ENCODE results near the gene ANAPC10. TPM values are rescaled to one million over a fixed set of nuclear protein-coding genes. Genes with fewer than 3 reads are reported as not detected.
A peak's percentile ranks its signal among the peaks of the same experiment; 100 is the strongest.

ANAPC10 gene
- total RNA-seq, 2 experiments from 2014 or later: 28.6 to 29.1 TPM

DNA sequence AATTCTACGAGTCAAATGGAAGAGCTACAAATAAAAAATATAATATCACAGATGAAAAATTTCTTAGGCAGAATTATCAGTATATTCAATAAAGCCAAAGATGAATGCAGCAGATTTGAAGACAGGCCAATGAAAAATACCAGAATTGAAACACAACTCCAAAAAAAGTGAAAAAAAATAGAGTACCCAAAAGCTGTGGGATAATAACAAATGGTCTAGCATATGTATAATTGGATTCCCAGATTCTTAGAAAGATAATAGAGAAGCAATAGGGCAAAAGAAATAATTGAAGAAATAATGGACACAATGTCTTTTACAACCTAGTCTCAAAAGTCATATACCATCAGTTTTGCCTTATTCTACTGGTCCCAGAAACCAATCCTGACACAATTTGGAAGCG lies 4.4 kb downstream of the ANAPC10 start:
- H3K27me3 Mint-ChIP-seq: no peaks in the 10 kb centered on the region
- H3K9me3 Mint-ChIP-seq: peaks cover 5% of the 10 kb centered on the region
- peaks cover 19% of the 10 kb centered on the region for H3K4me1 Mint-ChIP-seq
- no peak for DNase-seq
- H3K27ac Mint-ChIP-seq: no peak overlapping the region
- H3K4me3 Mint-ChIP-seq: no peak overlapping the region
- peaks cover 49% of the 10 kb centered on the region for H3K36me3 Mint-ChIP-seq

DNA sequence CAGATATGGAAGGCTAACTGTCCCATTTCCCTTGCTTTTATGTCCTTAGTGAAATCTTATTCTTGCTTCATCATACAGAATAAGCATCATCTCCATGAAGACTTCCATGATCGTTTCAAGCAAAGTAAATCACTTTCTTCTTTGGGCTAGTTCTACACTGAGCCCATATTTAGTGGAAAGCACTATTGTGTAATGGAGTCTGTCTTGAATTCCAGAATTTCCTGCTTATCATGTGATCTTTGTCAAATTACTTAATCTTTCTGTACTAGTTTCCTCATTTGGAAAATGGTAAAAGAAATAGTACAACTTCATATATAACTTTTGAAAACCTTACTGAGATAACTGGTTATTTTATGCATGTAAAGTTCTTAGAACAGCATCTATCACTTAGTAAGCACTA lies 7.6 kb downstream of the ANAPC10 start:
- no peak overlapping the region for H3K4me3 Mint-ChIP-seq
- DNase-seq: no peak
- H3K4me1 Mint-ChIP-seq: peaks cover 16% of the 10 kb centered on the region
- H3K27me3 Mint-ChIP-seq: no peaks in the 10 kb centered on the region
- no peak overlapping the region for H3K27ac Mint-ChIP-seq
- peaks cover 60% of the 10 kb centered on the region for H3K36me3 Mint-ChIP-seq
- peaks cover 5% of the 10 kb centered on the region for H3K9me3 Mint-ChIP-seq

DNA sequence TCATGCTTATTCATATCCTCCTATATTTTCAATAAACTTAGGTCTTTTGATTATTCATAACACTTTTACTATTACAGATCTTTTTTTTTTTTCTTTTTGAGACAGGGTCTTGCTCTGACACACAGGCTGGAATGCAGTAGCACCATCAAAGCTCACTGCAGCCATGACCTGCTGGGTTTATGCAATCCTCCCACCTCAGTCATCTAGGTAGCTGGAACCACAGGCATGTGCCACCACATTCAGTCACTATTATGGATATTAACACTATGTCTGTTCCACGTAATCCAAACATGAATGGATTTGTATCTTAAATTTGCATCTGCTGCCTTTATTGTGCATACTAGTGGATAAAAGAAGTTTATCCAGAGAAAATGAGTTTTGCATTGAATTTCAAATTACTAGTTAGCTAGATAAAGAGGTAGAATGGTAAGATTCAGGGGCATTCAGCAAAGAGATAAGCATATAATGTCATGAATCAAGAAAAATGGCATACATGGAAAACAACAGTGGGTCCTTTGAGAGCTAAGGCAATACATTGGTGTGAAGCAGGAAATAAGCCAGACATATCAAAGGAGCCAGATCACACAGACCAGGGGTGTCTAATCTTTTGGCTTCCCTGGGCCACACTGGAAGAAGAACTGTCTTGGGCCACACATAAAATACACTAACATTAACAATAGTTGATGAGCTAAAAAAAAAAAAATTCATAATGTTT lies 13.9 kb downstream of the ANAPC10 start:
- peaks cover 11% of the 10 kb centered on the region for H3K4me1 Mint-ChIP-seq
- H3K36me3 Mint-ChIP-seq: peaks cover 39% of the 10 kb centered on the region
- H3K9me3 Mint-ChIP-seq: no peaks in the 10 kb centered on the region
- H3K27me3 Mint-ChIP-seq: no peaks in the 10 kb centered on the region
- H3K27ac Mint-ChIP-seq: no peak overlapping the region
- DNase-seq: no peak
- H3K4me3 Mint-ChIP-seq: no peak overlapping the region

DNA sequence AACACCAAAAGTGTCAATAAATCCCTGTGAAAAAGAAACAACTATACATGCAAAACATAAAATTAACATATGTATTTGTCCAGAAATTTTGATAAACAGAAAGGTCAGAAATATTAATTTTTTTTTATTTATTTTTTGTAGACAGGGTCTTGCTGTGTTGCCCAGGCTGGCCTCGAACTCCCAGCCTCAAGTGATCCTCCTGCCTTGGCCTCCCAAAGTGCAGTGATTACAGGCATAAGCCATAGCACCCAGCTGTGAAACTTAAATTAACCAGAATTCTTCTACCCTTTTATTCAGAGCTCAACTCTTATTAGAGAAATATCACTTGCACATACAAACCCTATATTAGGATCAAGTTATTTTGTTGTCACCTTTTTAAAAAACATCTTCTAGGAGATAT lies 16.2 kb downstream of the ANAPC10 start:
- Mint-ChIP-seq H3K4me1 (peaks cover 18% of the 10 kb centered on the region), H3K9me3 (peaks cover 7% of the 10 kb centered on the region), H3K27me3 (no peaks in the 10 kb centered on the region), H3K36me3 (peaks cover 46% of the 10 kb centered on the region), H3K27ac (no peak overlapping the region), H3K4me3 (no peak overlapping the region)
- no peak for DNase-seq

DNA sequence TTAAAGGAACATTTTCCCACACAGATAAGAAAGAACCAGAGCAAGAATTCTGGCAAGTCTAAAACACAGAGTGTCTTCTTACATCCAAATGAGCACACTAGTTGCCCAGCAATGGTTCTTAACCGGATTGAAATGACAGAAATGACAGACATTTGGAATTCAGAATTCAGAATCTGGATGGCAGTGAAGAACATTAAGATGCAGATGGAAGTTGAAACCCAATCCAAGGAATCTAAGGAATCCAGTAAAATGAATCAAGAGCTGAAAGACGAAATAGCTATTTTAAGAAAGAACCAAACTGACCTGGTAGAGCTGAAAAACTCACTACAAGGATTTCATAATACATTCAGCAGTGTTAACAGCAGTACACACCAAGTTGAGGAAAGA lies 21.5 kb downstream of the ANAPC10 start:
- DNase-seq: no peak
- no peak overlapping the region for H3K4me3 Mint-ChIP-seq
- peaks cover 42% of the 10 kb centered on the region for H3K36me3 Mint-ChIP-seq
- H3K27ac Mint-ChIP-seq: peak overlapping the region; percentile 74
- H3K4me1 Mint-ChIP-seq: peaks cover 29% of the 10 kb centered on the region
- H3K9me3 Mint-ChIP-seq: peaks cover 10% of the 10 kb centered on the region
- no peaks in the 10 kb centered on the region for H3K27me3 Mint-ChIP-seq

DNA sequence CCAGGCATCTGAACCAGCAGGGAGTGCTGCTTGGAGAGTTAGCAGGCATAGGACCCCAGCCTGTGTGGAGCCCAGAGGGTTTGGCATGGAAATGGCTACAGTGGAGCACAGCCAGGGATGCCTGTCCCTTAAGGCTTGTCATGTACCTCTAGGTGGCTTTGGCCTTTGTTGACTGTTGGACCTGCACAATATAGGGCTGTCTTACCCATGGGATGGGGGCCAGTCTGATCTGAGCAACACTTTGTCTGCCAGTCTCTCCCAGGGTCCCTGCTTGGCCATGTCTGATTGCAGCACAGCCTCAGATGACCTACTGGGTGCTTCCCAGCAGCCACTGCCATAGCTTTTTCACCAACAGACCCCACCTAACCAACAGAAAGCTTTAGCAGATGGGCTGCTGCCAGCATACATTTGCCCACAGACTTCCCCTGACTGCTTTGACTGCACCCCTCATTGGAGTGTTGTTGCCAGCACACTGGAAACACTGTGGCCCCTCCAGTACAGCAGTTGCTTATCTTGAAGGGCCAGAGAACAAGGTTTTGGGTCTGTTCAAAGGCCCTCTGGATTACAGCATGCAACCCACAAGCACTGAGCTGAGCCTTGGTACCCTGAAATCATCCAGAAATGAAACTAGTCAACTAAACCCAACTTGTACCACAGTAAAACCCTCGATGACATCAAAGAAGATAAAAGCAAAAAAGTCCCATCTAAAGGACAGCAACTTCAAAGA lies 22.1 kb downstream of the ANAPC10 start:
- H3K4me3 Mint-ChIP-seq: no peak overlapping the region
- H3K4me1 Mint-ChIP-seq: peaks cover 30% of the 10 kb centered on the region
- no peaks in the 10 kb centered on the region for H3K27me3 Mint-ChIP-seq
- no peak for DNase-seq
- peaks cover 10% of the 10 kb centered on the region for H3K9me3 Mint-ChIP-seq
- H3K27ac Mint-ChIP-seq: peak overlapping the region; percentile 74
- H3K36me3 Mint-ChIP-seq: peaks cover 42% of the 10 kb centered on the region

DNA sequence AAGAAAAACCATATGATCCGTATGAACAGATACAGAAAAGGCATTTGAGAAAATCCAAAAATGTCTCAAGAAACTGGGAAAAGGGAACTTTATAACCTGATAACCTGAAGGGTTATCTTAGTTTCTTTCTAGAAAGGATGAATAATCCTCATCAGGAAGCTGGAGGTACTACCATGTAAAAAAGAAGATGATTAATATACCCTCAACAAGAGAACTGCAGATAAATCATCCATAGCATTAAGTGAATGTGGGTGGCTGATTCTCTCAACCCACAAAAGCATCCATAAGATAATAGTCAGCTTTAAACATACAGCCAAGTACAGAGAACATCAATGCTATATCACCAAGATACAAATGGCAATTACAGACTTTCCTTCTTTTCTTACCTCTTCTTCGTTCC lies 26.4 kb downstream of the ANAPC10 start:
- peaks cover 2% of the 10 kb centered on the region for H3K9me3 Mint-ChIP-seq

DNA sequence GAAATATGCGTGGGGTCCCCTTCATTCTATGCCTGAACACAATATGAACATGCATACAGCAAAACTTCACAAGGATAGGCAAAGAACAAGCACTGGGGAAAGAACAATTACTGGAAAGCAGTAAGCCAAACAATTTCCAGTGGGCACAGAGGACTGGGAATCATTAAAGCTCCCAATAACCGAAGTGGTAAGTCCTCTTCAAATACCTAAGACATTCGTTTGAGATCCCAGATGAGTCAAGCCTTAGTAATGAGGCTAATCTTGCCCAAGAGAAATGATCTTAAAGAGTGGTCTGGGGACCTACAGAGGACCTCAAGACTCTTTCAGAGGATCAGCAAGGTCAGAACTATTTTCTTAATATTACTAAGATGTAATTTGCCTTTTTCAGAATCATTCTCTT lies 28.6 kb downstream of the ANAPC10 start:
- Mint-ChIP-seq H3K36me3 (no peaks in the 10 kb centered on the region), H3K4me1 (peaks cover 30% of the 10 kb centered on the region), H3K27ac (no peak overlapping the region), H3K4me3 (no peak overlapping the region), H3K27me3 (no peaks in the 10 kb centered on the region), H3K9me3 (no peaks in the 10 kb centered on the region)
- DNase-seq: no peak

More for the DNA sequence above, 26.4 kb downstream of the ANAPC10 start:
- Mint-ChIP-seq H3K36me3 (peaks cover 8% of the 10 kb centered on the region), H3K27me3 (no peaks in the 10 kb centered on the region), H3K4me1 (peaks cover 27% of the 10 kb centered on the region), H3K27ac (no peak overlapping the region), H3K4me3 (no peak overlapping the region)
- DNase-seq: no peak

DNA sequence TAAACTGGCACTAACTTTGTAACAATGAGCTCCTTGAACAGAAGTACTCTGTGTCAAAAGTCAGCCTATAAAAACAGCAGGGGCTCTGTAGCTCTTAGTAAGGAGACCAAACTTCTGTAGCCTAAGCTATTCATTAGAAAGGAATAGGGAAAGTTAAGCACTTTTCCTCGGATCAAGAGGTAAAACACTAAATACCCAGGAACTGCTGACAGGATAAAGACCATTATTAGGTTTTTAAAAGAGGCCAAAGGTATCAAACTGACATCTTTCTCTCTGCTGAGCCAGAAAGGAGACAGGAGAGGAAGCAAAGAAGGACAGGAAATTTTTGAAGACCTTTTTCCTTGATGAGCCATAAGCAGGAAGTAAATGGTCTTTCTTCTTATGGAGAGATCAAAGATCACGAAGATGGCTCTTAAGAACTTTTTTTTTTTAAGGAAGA lies 31.9 kb downstream of the ANAPC10 start:
- Mint-ChIP-seq H3K4me1 (peaks cover 25% of the 10 kb centered on the region), H3K9me3 (no peaks in the 10 kb centered on the region), H3K4me3 (no peak overlapping the region), H3K27me3 (no peaks in the 10 kb centered on the region), H3K27ac (no peak overlapping the region), H3K36me3 (peaks cover 5% of the 10 kb centered on the region)
- no peak for DNase-seq

DNA sequence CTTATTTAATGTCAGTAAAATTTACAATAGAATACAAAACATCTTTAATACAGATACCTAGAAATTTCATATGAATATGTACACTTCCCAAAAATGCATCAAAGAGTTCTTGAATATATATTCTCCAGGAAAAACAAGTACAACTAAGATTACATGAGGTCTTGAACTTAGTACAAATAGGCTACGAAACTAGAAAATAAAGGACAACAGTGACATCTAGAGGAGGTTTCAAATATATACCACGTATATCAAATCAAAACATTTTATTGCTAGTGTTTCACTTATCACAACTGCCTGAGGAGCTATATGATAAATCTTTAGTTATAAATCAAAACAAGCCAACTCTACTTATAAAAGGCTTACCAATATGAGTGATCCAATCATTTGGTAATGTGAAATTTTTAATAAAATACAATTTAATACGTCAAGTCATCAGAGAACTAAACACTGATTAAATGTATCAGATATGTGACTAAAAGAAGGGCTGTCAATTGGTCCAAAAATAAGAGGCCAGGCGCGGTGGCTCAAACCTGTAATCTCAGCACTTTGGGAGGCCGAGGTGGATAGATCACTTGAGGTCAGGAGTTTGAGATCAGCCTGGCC lies 36.6 kb downstream of the ANAPC10 start:
- Mint-ChIP-seq H3K27ac (no peak overlapping the region), H3K27me3 (no peaks in the 10 kb centered on the region), H3K4me1 (peaks cover 26% of the 10 kb centered on the region), H3K36me3 (peaks cover 5% of the 10 kb centered on the region), H3K9me3 (no peaks in the 10 kb centered on the region), H3K4me3 (no peak overlapping the region)
- DNase-seq: no peak

DNA sequence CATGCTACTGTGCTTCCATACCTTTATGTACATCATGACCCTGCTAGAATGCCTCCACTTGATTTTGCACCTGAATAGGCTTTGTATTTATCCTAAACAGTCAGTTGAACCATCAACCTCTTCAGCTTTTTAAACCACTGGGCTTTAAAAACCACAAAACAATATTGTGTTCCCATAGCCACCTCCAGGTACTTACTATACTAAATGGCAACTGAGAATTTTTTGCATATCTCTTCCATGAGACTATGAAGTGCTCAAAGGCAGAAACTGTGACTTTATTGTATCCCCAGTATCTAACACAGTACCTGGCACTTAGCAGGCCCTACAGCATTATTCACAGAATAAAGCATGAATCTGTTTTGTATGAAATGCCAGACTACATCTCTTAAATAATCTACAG lies 39.7 kb downstream of the ANAPC10 start:
- Mint-ChIP-seq H3K27ac (no peak overlapping the region), H3K27me3 (no peaks in the 10 kb centered on the region), H3K36me3 (peaks cover 15% of the 10 kb centered on the region), H3K4me1 (peaks cover 25% of the 10 kb centered on the region), H3K4me3 (no peak overlapping the region), H3K9me3 (no peaks in the 10 kb centered on the region)
- no peak for DNase-seq

DNA sequence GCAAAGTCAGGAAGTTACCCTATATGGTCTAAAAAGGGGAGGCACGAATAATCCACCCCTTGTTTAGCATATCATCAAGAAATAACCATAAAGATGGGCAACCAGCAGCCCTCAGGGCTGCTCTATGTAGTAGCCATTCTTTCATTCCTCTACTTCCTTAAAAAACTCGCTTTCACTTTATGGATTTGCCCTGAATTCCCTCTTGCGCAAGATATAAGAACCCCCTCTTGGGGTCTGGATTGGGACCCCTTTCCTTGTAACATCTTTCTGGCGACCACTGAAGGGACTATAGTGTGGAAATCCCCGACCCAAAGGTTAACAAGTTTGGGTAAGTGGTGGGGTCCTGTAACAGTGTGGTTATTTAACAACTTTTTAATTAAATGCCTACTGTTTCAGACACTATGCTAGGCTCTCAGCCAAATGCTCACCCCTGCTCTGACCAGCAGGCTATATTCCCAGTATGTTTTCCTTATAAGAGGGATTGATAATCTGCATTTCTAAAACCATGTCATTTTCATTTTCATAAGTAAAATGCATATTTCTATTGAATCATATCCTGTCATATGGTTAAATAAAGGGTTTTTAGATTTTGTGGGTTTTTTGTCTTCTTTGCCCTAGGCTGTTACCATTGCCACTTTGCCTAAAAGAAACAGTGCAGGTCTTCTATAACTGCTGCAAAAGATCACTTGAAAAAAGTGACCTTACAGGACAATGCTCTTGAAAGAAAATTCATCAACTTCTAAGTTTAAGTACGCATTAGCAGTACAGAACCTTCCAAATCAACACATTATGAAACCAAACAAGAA lies 41.5 kb downstream of the ANAPC10 start:
- H3K27me3 Mint-ChIP-seq: no peaks in the 10 kb centered on the region
- H3K4me3 Mint-ChIP-seq: peak overlapping the region; percentile 15
- no peak for DNase-seq
- H3K4me1 Mint-ChIP-seq: peaks cover 25% of the 10 kb centered on the region
- peaks cover 10% of the 10 kb centered on the region for H3K36me3 Mint-ChIP-seq
- H3K27ac Mint-ChIP-seq: peak overlapping the region; percentile 74
- no peaks in the 10 kb centered on the region for H3K9me3 Mint-ChIP-seq

DNA sequence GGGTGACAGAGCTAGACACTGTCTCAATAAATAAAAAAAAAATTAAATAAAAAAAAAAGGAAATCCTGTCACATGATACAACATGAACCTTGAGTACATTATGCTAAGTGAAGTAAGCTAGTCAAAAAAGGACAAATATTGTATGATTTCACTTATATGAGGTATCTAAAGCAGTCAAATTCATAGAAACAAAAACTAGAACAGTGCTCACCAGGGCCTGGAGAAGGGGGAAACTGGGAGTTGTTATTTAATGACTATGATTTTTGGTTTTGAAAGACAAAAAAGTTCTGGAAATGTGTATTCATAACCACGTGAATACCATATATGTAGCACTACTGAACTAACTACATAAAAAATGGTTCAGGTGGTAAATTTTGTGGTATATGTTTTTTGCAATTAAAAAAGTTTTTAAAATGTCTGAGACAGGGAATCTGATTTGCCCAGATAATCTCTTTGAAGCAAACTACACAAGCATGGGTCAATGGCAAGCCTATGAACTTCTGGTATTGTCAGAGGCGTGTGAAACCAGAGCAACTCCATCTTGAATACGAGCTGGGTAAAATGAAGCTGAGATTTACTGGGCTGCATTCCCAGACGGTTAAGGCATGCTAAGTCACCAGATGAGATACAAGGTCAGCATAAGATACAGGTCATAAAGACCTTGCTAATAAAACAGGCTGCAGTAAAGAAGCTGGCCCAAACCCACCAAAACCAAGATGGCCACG lies 42.3 kb downstream of the ANAPC10 start:
- Mint-ChIP-seq H3K9me3 (no peaks in the 10 kb centered on the region), H3K27me3 (no peaks in the 10 kb centered on the region), H3K4me1 (peaks cover 22% of the 10 kb centered on the region), H3K4me3 (no peak overlapping the region), H3K36me3 (peaks cover 14% of the 10 kb centered on the region), H3K27ac (no peak overlapping the region)
- DNase-seq: no peak

DNA sequence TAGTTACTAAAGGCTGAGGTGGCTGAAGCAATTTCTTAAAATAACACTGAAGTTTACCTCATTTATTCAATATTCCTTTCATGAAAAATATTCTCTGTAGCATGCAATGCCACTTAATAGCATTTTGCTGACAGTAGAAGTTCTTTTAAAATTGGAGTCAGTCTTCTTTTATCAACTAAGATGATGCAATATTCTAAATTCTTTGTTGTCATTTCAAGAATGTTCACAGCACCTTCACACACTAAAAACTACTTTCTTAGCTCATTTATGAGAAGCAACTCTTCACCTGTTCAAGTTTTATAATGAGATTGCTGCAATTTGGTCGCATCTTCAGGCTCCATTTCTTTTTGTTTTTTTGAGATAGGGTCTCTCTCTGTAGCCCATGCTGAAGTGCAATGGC lies 48.8 kb downstream of the ANAPC10 start:
- H3K4me1 Mint-ChIP-seq: peaks cover 11% of the 10 kb centered on the region
- DNase-seq: no peak
- H3K36me3 Mint-ChIP-seq: peaks cover 19% of the 10 kb centered on the region
- H3K4me3 Mint-ChIP-seq: no peak overlapping the region
- no peaks in the 10 kb centered on the region for H3K9me3 Mint-ChIP-seq
- H3K27ac Mint-ChIP-seq: no peak overlapping the region
- H3K27me3 Mint-ChIP-seq: no peaks in the 10 kb centered on the region
